H1 (cell line): ENCODE results near the gene AFTPH. TPM values are rescaled to one million over a fixed set of nuclear protein-coding genes. Genes with fewer than 3 reads are reported as not detected.

Experiments used
- CTCF ChIA-PET: fragments of 300-600 bp; sonication (Branson Sonifier 250); formaldehyde crosslinking; loops from one replicate; lab custom pipeline; 2021; ENCODE audit not compliant: partially characterized antibody; lab: Charles Lee
- POLR2A ChIA-PET: fragments of 300-600 bp; sonication (Branson Sonifier 250); formaldehyde crosslinking; loops from one replicate; lab custom pipeline; 2021; ENCODE audit warnings: inconsistent platforms; ENCODE audit not compliant: partially characterized antibody; lab: Charles Lee
- DNase-seq, 2 experiments: peaks; one replicate each; pipeline versions ENCODE4 v3.0.0 to v3.0.0-alpha.2; 2010 to 2022; ENCODE audit warnings: low spot score in 2 of 2, low read depth in 1 of 2, mixed read lengths in 1 of 2
- FAIRE-seq: peaks from 2 replicates; lab custom pipeline; 2011; peaks lifted over from hg19 to GRCh38; lab: Jason Lieb, UNC
- H2AFZ ChIP-seq: 2 replicates; pipeline ENCODE4 v1.8.1; 2012; ENCODE audit warnings: low read length, inconsistent platforms
- H2AK5ac ChIP-seq: 2 replicates; pipeline ENCODE4 v1.6.1; 2013; ENCODE audit warnings: low read depth, low read length
- H2BK120ac ChIP-seq: replicated peaks from 2 replicates; pipeline ENCODE3; 2013; ENCODE audit warnings: low read depth, low read length, inconsistent platforms
- H2BK12ac ChIP-seq: 2 replicates; pipeline ENCODE4 v1.6.1; 2013; ENCODE audit warnings: low read depth, low read length
- H2BK15ac ChIP-seq: 2 replicates; pipeline ENCODE4 v1.6.1; 2013; ENCODE audit warnings: low read length
- H2BK20ac ChIP-seq: 2 replicates; pipeline ENCODE4 v1.6.1; 2013; ENCODE audit warnings: low read length
- H2BK5ac ChIP-seq: 2 replicates; pipeline ENCODE4 v1.6.1; 2013; ENCODE audit warnings: low read depth, low read length
- H3K14ac ChIP-seq: 2 replicates; pipeline ENCODE4 v1.6.1; 2013; ENCODE audit warnings: inconsistent platforms; ENCODE audit not compliant: insufficient read length
- H3K18ac ChIP-seq: 2 replicates; pipeline ENCODE4 v1.6.1; 2013; ENCODE audit warnings: low read length; ENCODE audit errors: extremely low read depth
- H3K23ac ChIP-seq: 2 replicates; pipeline ENCODE4 v1.6.1; 2013; ENCODE audit warnings: inconsistent platforms; ENCODE audit not compliant: insufficient read length
- H3K23me2 ChIP-seq: 2 replicates; pipeline ENCODE4 v1.6.1; 2013; ENCODE audit warnings: low read depth, low read length
- H3K27ac ChIP-seq: 2 replicates; pipeline ENCODE4 v1.6.1; 2011; ENCODE audit warnings: low read depth, low read length, inconsistent platforms
- H3K27me3 ChIP-seq, 4 experiments: replicated peaks in 1 of 4; 1 replicate in 1 of 4; 2 replicates in 3 of 4; pipeline versions ENCODE4 v1.6.1 to v1.8.1; 2011 to 2013; ENCODE audit warnings: low read length in 3 of 4, mild to moderate bottlenecking in 3 of 4, inconsistent platforms in 2 of 4, mixed read lengths in 2 of 4, moderate library complexity in 1 of 4; ENCODE audit not compliant: control insufficient read depth in 3 of 4, insufficient read depth in 3 of 4; ENCODE audit errors: extremely low read depth in 1 of 4
- H3K36me3 ChIP-seq, 4 experiments: 2 replicates each; pipeline versions ENCODE4 v1.6.1 to v1.8.1; 2011 to 2013; ENCODE audit warnings: mild to moderate bottlenecking in 4 of 4, low read length in 3 of 4, moderate library complexity in 2 of 4, control low read depth in 1 of 4, inconsistent platforms in 1 of 4; ENCODE audit not compliant: insufficient read depth in 4 of 4, control insufficient read depth in 2 of 4
- H3K4ac ChIP-seq: replicated peaks from 2 replicates; pipeline ENCODE3; 2013; ENCODE audit warnings: low read length, low read depth, mixed read lengths, inconsistent platforms; ENCODE audit not compliant: insufficient read length
- H3K4me1 ChIP-seq, 4 experiments: replicated peaks in 1 of 4; 1 replicate in 1 of 4; 2 replicates in 3 of 4; pipeline versions ENCODE4 v1.6.1 to v1.8.1; 2011 to 2013; ENCODE audit warnings: low read length in 3 of 4, inconsistent platforms in 2 of 4, mixed read lengths in 1 of 4; ENCODE audit not compliant: insufficient read depth in 4 of 4, control insufficient read depth in 3 of 4
- H3K4me2 ChIP-seq, 2 experiments: 2 replicates each; pipeline versions ENCODE4 v1.6.1 to v1.8.1; 2011 to 2013; ENCODE audit warnings: low read depth in 2 of 2, low read length in 2 of 2, control low read depth in 1 of 2, inconsistent platforms in 1 of 2, mild to moderate bottlenecking in 1 of 2; ENCODE audit not compliant: insufficient read depth in 1 of 2
- H3K4me3 ChIP-seq, 4 experiments: fragments of 200-600, 300-600 bp in 1 of 4; sonication (generic), shearing (Covaris generic), sonication (Bioruptor Twin) in 1 of 4; 2 replicates each; pipeline versions ENCODE4 v1.5.1 to v1.8.1; 2011 to 2016; ENCODE audit warnings: low read length in 4 of 4, low read depth in 3 of 4, control low read depth in 2 of 4, inconsistent platforms in 2 of 4, mild to moderate bottlenecking in 2 of 4, mixed read lengths in 1 of 4, moderate library complexity in 1 of 4; ENCODE audit not compliant: insufficient read depth in 2 of 4; ENCODE audit errors: extremely low read depth in 1 of 4
- H3K56ac ChIP-seq: replicated peaks from 2 replicates; pipeline ENCODE3; 2013; ENCODE audit warnings: low read depth, mild to moderate bottlenecking, mixed read lengths, low read length, inconsistent platforms; ENCODE audit not compliant: insufficient read length
- H3K79me1 ChIP-seq: 2 replicates; pipeline ENCODE4 v1.6.1; 2013; ENCODE audit warnings: low read depth, low read length, control low read depth
- H3K79me2 ChIP-seq, 2 experiments: 2 replicates each; pipeline versions ENCODE4 v1.6.1 to v1.8.1; 2012 to 2013; ENCODE audit warnings: low read length in 2 of 2, mild to moderate bottlenecking in 2 of 2, inconsistent platforms in 1 of 2; ENCODE audit not compliant: insufficient read depth in 2 of 2, control insufficient read depth in 1 of 2
- H3K9ac ChIP-seq, 4 experiments: replicated peaks in 1 of 4; 1 replicate in 1 of 4; 2 replicates in 3 of 4; pipeline versions ENCODE4 v1.6.1 to v1.8.1; 2011 to 2013; ENCODE audit warnings: low read depth in 3 of 4, low read length in 3 of 4, control low read depth in 2 of 4, mild to moderate bottlenecking in 2 of 4, moderate library complexity in 2 of 4, inconsistent platforms in 1 of 4; ENCODE audit errors: extremely low read depth in 1 of 4
- H3K9me3 ChIP-seq, 2 experiments: 2 replicates each; pipeline versions ENCODE4 v1.6.1 to v1.8.1; 2012 to 2013; ENCODE audit warnings: mild to moderate bottlenecking in 2 of 2, moderate library complexity in 2 of 2, control low read depth in 1 of 2, inconsistent platforms in 1 of 2, low read depth in 1 of 2, low read length in 1 of 2, mixed read lengths in 1 of 2; ENCODE audit not compliant: insufficient read depth in 2 of 2
- H4K20me1 ChIP-seq, 2 experiments: replicated peaks in 1 of 2; 2 replicates each; pipeline versions ENCODE3 to v1.8.1; 2011 to 2013; ENCODE audit warnings: inconsistent platforms in 2 of 2, low read length in 2 of 2, mild to moderate bottlenecking in 1 of 2; ENCODE audit not compliant: insufficient read depth in 2 of 2, control insufficient read depth in 1 of 2
- H4K5ac ChIP-seq: 2 replicates; pipeline ENCODE4 v1.6.1; 2013; ENCODE audit warnings: low read length, low read depth, mixed read lengths, inconsistent platforms; ENCODE audit not compliant: insufficient read length
- H4K8ac ChIP-seq: 2 replicates; pipeline ENCODE4 v1.8.0; 2013; ENCODE audit warnings: mild to moderate bottlenecking, moderate library complexity, low read length, inconsistent platforms; ENCODE audit not compliant: insufficient read depth; ENCODE audit errors: extremely low read depth
- H4K91ac ChIP-seq: replicated peaks from 2 replicates; pipeline ENCODE3; 2013; ENCODE audit warnings: low read length, mixed read lengths, inconsistent platforms; ENCODE audit not compliant: insufficient read length
- RBBP5 ChIP-seq: IDR thresholded peaks from 2 replicates; pipeline ENCODE4 v1.7.1; 2012; ENCODE audit warnings: low read depth, mild to moderate bottlenecking, inconsistent platforms, low read length, moderate library complexity, borderline replicate concordance
- SAP30 ChIP-seq: fragments of 300-600 bp; sonication (generic); IDR thresholded peaks from 2 replicates; pipeline ENCODE4 v1.7.1; 2012; ENCODE audit warnings: low read length, moderate library complexity, mild to moderate bottlenecking, inconsistent platforms; ENCODE audit not compliant: insufficient read depth, insufficient replicate concordance
- WGBS, 2 experiments: shearing (Covaris generic) in 1 of 2; methylation state at CpG; one replicate each; pipeline versions ENCODE4 v1.1.6 to v1.1.7; 2013 to 2015; ENCODE audit warnings: low lambda C conversion rate in 2 of 2, mixed read lengths in 2 of 2, inconsistent platforms in 1 of 2, low coverage in 1 of 2, missing lambda C conversion rate in 1 of 2; ENCODE audit not compliant: insufficient replicate concordance in 2 of 2, insufficient coverage in 1 of 2, insufficient read length in 1 of 2; ENCODE audit errors: extremely low coverage in 1 of 2, missing lambda C conversion rate in 1 of 2; 5-methylcytosine and 5-hydroxymethylcytosine counted together
- polyA plus RNA-seq, 7 experiments: library from polyadenylated mRNA; depleted of rRNA in 3 of 7; stranded (reverse) in 5 of 7; unstranded in 2 of 7; fragments of >200 nt in 5 of 7; fragments of 200-250 nt in 2 of 7; gene quantifications; 1 replicate in 5 of 7; 2 replicates in 1 of 7; 4 replicates in 1 of 7; pipeline versions ENCODE4 v1.2.1 to v1.2.3, GENCODE V29; 2011 to 2013; ENCODE audit warnings: missing spikeins in 2 of 7, mixed read lengths in 2 of 7
- total RNA-seq: library from RNA; stranded (reverse); fragmentation: NEBNext Ultra II Directional; extraction: Animal tissue kit (Norgen Biotek cat#: 25700); gene quantifications from 2 replicates; pipeline ENCODE4 v1.2.1, GENCODE V29; 2021

Gene AFTPH
- total and polyA plus RNA-seq, 2 of the 8 experiments (the other 6 are each of a cell fraction or from before 2014, with no cell fraction given): 7.3 to 15.0 TPM

DNA sequence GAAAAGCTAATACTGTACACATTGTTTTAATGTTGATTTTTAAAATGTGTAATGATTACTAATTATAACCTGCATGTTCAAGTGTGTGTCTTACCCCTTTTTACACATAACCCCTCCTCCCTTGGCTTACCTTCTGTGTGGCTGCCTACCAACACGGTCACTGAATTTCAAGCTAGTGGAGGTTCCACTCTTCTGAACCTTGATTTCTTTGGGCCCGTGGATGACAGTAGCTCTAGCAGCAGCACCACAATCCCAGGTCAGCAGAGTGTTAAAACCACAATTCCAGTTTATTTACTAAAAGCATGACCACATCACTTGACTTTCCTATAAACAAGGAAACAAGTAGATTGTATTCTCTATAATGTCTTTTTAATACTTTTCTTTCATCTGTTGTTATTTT lies 56.9 kb downstream of the AFTPH start:
- Histone ChIP-seq H3K79me2 (no peaks in the 10 kb centered on the region), H3K9ac (no peak overlapping the region), H4K8ac (no peak overlapping the region), H3K14ac (no peak overlapping the region)
- TF ChIP-seq SAP30: no peak
- TF ChIP-seq RBBP5: no peak
- TF ChIP-seq, all 59 proteins: peak for 0
- Histone ChIP-seq H2BK120ac (no peak overlapping the region), H3K9me3 (no peaks in the 10 kb centered on the region), H2AK5ac (no peak overlapping the region), H3K4me1 (peaks cover 0 to 3% (median 0%) of the 10 kb centered on the region in 4 experiments; a peak in 1 of 7 replicates), H3K56ac (no peak overlapping the region), H2AFZ (no peak overlapping the region), H3K4ac (no peak overlapping the region), H2BK15ac (no peak overlapping the region), H3K36me3 (peaks cover 0 to 15% (median 2%) of the 10 kb centered on the region in 4 experiments; a peak in 2 of 8 replicates), H3K4me3 (no peak overlapping the region), H3K23me2 (no peaks in the 10 kb centered on the region), H3K23ac (no peak overlapping the region), H2BK5ac (no peak overlapping the region), H2BK20ac (no peak overlapping the region), H3K27ac (no peak overlapping the region), H4K5ac (no peak overlapping the region), H3K79me1 (no peaks in the 10 kb centered on the region), H2BK12ac (no peak overlapping the region), H3K4me2 (no peak overlapping the region), H4K91ac (no peak overlapping the region), H4K20me1 (peaks cover 0 to 1% of the 10 kb centered on the region in 2 experiments), H3K27me3 (no peaks in the 10 kb centered on the region), H3K18ac (no peak overlapping the region)
- WGBS, 2 experiments: 98% methylated on average over 2 of the region's 2 CpGs; no CpG with 5 or more reads in 1 of the 2 experiments
- FAIRE-seq: no peak
- ChIA-PET CTCF (interaction anchor here (0.6 to 3.3 kb wide), 6 partner anchors 11 to 531 kb away, joined by 3 to 13 read pairs (median 4); no protein-coding TSS in a partner anchor), POLR2A (no interaction called here)
- DNase-seq: no peak
